ENCODE data around the gene ACOT11. TPM values are rescaled to one million over a fixed set of nuclear protein-coding genes. Genes with fewer than 3 reads are reported as not detected.
"Not testable (repeated sequence)": the region's sequence is repeated elsewhere in the genome, so short reads cannot be mapped to it uniquely, and the experiment has no call there.

The ACOT11 gene
- total RNA-seq, 2 donors from 2014 or later = 0.67 to 0.78 TPM

DNA sequence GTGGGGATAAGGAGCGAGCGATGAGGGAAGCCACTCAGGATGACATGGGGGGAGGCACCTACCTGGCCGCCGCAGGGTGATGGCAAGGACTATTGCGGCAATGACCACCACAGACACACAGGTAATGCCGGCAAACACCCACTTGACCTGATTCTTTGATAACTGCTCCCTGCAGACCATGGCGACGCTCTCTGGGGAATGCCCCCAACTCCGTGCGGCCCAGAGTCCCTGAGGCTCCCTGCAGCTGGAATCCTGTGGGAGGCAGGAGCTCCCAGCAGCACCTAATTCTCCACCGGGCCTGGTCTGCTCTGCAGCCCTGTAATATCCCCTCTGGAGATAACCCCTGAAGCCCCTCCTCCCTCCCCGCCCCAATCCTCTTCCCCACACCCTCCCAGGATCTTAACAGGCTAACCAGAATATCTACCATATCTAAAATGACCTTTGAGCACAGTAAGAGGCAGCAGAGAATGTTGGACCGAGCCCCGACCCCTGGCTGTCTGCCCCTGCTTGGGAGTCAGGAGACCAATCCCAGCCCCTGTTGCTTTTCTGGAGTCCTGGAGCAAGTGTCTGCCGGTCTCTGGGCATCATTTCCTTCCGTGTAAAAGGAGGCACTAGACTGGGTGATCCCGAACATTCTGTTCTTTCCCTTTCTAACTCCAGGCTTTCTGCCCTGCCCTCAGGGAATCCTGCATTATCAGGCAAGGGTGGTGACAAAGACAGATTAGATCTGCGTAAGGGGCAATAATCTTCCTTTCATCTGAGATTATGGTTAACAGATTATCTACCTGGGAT, 75.4 kb downstream of the ACOT11 start, which contains the start of gene FAM151A:
TSS of gene FAM151A (minus strand) at position 310 of the 792 bp plus-strand sequence. CDS start at position 180, 130 bp downstream.
- ATAC-seq (no peak), DNase-seq (no peak)
- Mint-ChIP-seq H3K27ac (no peak within 1 kb of the TSS), H3K36me3 (ENCODE audit: low read depth) (peaks cover 5% of the 10 kb centered on the region), H3K4me1 (peaks cover 2% of the 10 kb centered on the region), H3K27me3 (peaks cover 20% of the 10 kb centered on the region), H3K4me3 (no peak within 1 kb of the TSS)
- H3K9me3 ChIP-seq (ENCODE audit: control insufficient read depth, low read length, poor library complexity, severe bottlenecking) = no peaks in the 10 kb centered on the region

- no peaks in the 10 kb centered on the region for H3K9me3 ChIP-seq (ENCODE audit: control insufficient read depth, low read length, poor library complexity, severe bottlenecking)
- H3K4me1 Mint-ChIP-seq = peaks cover 2% of the 10 kb centered on the region
- peak overlapping the region; percentile 43 for H3K27ac Mint-ChIP-seq
- H3K4me3 Mint-ChIP-seq = no peak overlapping the region
- peaks cover 5% of the 10 kb centered on the region for H3K36me3 Mint-ChIP-seq (ENCODE audit: low read depth)
- ATAC-seq (no peak), DNase-seq (no peak)
- peaks cover 18% of the 10 kb centered on the region for H3K27me3 Mint-ChIP-seq
These were observed 76.7 kb downstream of the ACOT11 start for GRCh38 chr1:54624466-54625464.

DNA sequence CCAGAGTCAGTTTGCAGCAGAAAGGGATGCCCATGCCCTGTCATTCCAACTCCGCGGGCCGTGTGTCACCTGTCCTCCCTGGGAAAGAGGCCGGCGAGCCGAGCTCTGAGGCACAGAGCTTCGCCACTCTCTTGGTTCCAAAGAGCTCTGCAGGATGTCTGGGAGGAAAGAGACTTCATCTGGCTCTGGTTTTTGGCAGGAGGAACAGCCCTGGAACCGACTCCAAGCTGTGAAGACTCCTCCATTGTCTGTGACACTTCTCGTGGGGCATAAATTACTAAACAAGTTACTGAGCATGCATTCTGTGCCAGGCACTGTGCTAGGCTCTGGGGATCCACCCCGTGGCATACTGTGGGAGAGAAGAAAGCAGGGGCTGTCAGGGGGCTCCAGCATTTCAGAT, 79.2 kb downstream of the ACOT11 start:
- Mint-ChIP-seq H3K27me3 (peaks cover 33% of the 10 kb centered on the region), H3K4me3 (no peak overlapping the region), H3K27ac (no peak overlapping the region), H3K4me1 (peaks cover 2% of the 10 kb centered on the region), H3K36me3 (ENCODE audit: low read depth) (peaks cover 5% of the 10 kb centered on the region)
- DNase-seq = no peak
- no peaks in the 10 kb centered on the region for H3K9me3 ChIP-seq (ENCODE audit: control insufficient read depth, low read length, poor library complexity, severe bottlenecking)
- ATAC-seq = no peak

DNA sequence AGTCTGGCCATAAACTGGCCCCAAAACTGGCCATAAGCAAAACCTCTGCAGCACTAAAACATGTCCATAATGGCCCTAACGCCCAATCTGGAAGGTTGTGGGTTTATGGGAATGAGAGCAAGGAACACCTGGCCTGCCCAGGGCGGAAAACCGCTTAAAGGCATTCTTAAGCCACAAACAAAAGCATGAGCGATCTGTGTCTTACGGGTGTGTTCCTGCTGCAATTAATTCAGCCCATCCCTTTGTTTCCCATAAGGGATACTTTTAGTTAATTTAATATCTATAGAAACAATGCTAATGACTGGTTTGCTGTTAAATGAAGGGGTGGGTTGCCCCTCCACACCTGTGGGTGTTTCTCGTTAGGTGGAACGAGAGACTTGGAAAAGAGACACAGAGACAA, 87.8 kb downstream of the ACOT11 start:
- not testable (repeated sequence) for H3K4me3 Mint-ChIP-seq; DNase-seq; H3K36me3 Mint-ChIP-seq (ENCODE audit: low read depth); H3K9me3 ChIP-seq (ENCODE audit: control insufficient read depth, low read length, poor library complexity, severe bottlenecking); H3K27ac Mint-ChIP-seq; H3K4me1 Mint-ChIP-seq; ATAC-seq
- peaks cover 52% of the 10 kb centered on the region for H3K27me3 Mint-ChIP-seq

DNA sequence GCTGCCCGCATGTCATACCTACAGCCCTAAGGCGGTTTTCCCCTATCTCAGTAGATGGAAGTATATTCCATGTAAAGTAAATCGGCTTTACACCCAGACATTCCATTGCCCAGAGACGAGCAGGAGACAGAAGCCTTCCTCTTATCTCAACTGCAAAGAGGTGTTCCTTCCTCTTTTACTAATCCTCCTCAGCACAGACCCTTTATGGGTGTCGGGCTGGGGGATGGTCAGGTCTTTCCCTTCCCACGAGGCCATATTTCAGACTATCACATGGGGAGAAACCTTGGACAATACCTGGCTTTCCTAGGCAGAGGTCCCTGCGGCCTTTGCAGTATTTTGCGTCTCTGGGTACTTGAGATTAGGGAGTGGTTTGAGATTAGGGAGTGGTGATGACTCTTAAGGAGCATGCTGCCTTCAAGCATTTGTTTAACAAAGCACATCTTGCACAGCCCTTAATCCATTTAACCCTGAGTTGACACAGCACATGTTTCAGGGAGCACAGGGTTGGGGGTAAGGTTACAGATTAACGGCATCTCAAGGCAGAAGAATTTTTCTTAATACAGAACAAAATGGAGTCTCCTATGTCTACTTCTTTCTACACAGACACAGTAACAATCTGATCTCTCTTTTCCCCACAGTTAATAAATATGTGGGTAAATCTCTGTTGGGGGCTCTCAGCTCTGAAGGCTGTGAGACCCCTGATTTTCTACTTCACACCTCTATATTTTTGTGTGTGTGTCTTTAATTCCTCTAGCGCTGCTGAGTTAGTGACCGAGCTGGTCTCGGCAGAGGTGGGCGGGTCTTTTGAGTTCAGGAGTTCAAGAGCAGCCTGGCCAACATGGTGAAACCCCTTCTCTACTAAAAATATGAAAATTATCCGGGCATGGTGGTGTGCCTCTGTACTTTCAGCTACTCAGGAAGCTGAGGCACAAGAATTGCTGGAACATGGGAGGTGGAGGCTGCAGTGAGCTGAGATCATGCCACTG, 88.7 kb downstream of the ACOT11 start:
- not testable (repeated sequence) for H3K4me3 Mint-ChIP-seq; DNase-seq; H3K27ac Mint-ChIP-seq; H3K36me3 Mint-ChIP-seq (ENCODE audit: low read depth); H3K9me3 ChIP-seq (ENCODE audit: control insufficient read depth, low read length, poor library complexity, severe bottlenecking); H3K4me1 Mint-ChIP-seq; ATAC-seq
- peaks cover 43% of the 10 kb centered on the region for H3K27me3 Mint-ChIP-seq

DNA sequence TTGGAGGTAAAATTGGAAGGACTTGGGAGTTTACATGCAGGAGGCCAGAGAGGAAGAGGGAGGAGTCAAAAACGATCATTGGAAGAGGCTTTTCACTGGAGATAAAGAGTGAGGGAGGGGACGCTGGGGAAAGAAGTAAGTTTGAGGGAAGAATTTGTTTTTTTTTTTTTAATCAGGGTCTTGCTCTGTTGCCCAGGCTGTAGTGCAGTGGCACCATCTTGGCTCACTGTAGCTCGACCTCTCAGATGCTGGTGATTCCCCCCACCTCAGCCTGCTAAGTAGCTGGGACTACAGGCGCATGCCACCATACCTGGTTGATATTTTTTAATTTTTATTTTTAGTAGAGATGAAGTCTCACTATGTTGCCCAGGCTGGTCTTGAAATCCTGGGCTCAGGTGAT, 92.3 kb downstream of the ACOT11 start:
- H3K4me1 Mint-ChIP-seq = no peaks in the 10 kb centered on the region
- H3K4me3 Mint-ChIP-seq = no peak overlapping the region
- H3K9me3 ChIP-seq (ENCODE audit: control insufficient read depth, low read length, poor library complexity, severe bottlenecking) = no peaks in the 10 kb centered on the region
- H3K27ac Mint-ChIP-seq = no peak overlapping the region
- DNase-seq = no peak
- H3K27me3 Mint-ChIP-seq = peaks cover 21% of the 10 kb centered on the region
- H3K36me3 Mint-ChIP-seq (ENCODE audit: low read depth) = no peaks in the 10 kb centered on the region
- ATAC-seq = no peak

DNA sequence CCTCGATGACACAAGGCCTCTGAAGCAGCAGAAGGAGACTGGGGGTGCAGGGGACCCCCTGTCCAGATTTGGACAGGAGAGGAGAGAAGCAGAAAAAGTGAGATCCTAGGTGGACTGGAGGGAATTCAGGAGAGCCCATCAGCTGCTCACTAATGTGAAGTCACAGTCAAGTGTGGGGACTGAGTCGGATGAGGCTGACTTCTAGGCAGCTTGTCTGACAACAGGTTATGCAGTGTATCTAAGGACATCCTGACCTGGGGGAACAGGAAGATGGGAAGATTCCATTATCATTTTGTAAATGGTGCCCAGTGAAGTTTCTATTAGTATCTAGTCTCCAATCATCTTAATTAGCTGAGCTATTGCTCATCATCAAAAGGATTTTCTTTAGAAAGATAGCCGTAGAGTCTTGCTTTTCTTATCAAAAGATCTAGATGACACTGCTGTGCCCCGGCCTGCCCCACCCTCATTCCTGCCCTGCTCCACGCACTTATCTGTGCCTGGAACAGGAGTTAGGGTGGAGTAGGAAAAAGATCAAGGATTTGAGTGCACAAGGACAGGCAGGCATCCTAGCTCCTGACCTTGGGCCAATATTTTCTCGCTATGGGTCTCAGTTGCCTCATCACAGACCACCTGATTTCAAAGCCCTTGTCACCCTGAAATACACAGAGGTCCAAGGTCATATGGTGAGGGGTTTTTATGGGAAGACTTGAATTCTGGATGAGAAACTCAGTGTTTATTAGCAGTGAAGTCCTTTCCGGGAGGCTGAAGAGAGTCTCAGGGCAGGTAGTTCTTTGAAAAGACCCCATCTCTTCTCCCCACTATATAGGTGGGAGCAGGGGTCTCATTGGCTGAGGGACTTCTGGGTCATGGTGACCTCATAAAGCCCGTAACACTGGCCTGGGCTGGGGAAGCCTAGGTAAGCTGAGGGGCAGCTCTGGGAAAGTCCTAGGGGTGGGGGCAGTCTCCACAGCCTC, 93.1 kb downstream of the ACOT11 start, which contains the start of gene MROH7:
TSS of gene MROH7 (plus strand) at position 924 of the 974 bp plus-strand sequence. CDS start 11,141 bp downstream, outside the sequence.
- ATAC-seq (no peak), DNase-seq (no peak)
- no peaks in the 10 kb centered on the region for H3K9me3 ChIP-seq (ENCODE audit: control insufficient read depth, low read length, poor library complexity, severe bottlenecking)
- no peaks in the 10 kb centered on the region for H3K4me1 Mint-ChIP-seq
- H3K27me3 Mint-ChIP-seq = peaks cover 19% of the 10 kb centered on the region
- no peaks in the 10 kb centered on the region for H3K36me3 Mint-ChIP-seq (ENCODE audit: low read depth)
- H3K4me3 Mint-ChIP-seq = no peak within 1 kb of the TSS
- H3K27ac Mint-ChIP-seq = no peak within 1 kb of the TSS

DNA sequence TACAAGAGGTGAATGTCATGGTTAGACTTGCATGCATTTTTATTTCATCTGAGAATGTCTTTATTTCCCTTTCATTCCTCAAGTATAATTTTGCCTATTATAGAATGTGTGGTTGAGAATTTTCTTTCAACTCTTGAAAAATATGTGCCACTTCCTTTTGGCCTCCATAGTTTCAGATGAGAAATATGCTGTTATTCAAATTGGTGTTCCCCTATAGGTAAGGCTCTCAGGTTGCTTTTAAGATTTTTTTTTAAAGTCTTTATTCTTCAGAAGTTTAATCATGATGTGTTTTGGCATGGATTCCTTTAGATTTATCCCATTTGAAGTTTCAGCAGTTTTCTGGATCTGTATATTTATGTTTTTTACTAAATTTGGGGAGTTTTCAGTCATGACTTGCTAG, 95.7 kb downstream of the ACOT11 start:
- no peaks in the 10 kb centered on the region for H3K9me3 ChIP-seq (ENCODE audit: control insufficient read depth, low read length, poor library complexity, severe bottlenecking)
- ATAC-seq = no peak
- no peak overlapping the region for H3K27ac Mint-ChIP-seq
- peaks cover 13% of the 10 kb centered on the region for H3K27me3 Mint-ChIP-seq
- no peak for DNase-seq
- no peak overlapping the region for H3K4me3 Mint-ChIP-seq
- H3K4me1 Mint-ChIP-seq = peaks cover 2% of the 10 kb centered on the region
- H3K36me3 Mint-ChIP-seq (ENCODE audit: low read depth) = no peaks in the 10 kb centered on the region

DNA sequence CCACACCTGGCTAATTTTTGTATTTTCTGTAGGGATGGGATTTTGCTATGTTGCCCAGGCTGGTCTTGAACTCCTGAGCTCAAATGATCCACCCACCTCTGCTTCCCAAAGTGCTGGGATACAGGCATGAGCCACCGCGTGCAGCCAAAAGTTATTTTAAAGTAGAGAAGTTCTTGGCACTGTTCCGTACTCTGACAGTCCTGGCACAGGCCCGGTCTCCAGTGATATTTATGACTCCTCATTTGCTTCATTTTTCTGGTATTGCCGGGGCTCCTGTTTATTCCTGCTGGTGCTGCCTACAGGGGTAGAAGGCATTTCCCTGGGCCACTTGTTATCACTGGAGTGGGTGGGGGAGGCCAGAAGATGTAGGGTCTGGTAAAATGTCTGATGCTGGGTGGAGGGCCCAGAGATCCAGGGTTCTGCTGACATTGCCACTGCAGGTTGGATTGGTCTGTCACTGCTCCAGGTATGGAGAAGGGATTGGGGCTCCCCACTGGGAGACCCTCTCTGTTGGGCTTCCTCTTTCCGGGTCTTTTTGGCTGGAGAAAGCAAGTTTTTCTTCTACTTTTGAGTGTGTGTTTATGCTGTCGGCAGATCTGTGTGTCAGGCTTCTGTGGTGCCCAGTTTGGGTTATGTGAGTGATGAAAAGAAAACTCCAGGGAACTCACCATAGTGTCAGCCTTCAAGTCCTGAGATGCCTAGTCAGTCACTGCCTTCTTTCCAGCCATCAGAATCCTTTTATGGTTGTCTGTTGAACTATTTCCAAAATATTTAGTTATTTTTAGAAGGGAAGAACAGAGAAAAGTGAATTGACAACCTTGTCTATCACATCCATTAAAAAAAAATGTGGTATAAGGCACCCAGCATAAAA, 98.0 kb downstream of the ACOT11 start:
- Mint-ChIP-seq H3K4me3 (no peak overlapping the region), H3K27me3 (peaks cover 23% of the 10 kb centered on the region), H3K36me3 (ENCODE audit: low read depth) (peaks cover 6% of the 10 kb centered on the region), H3K27ac (no peak overlapping the region), H3K4me1 (peaks cover 5% of the 10 kb centered on the region)
- DNase-seq (no peak), ATAC-seq (no peak)
- no peaks in the 10 kb centered on the region for H3K9me3 ChIP-seq (ENCODE audit: control insufficient read depth, low read length, poor library complexity, severe bottlenecking)

DNA sequence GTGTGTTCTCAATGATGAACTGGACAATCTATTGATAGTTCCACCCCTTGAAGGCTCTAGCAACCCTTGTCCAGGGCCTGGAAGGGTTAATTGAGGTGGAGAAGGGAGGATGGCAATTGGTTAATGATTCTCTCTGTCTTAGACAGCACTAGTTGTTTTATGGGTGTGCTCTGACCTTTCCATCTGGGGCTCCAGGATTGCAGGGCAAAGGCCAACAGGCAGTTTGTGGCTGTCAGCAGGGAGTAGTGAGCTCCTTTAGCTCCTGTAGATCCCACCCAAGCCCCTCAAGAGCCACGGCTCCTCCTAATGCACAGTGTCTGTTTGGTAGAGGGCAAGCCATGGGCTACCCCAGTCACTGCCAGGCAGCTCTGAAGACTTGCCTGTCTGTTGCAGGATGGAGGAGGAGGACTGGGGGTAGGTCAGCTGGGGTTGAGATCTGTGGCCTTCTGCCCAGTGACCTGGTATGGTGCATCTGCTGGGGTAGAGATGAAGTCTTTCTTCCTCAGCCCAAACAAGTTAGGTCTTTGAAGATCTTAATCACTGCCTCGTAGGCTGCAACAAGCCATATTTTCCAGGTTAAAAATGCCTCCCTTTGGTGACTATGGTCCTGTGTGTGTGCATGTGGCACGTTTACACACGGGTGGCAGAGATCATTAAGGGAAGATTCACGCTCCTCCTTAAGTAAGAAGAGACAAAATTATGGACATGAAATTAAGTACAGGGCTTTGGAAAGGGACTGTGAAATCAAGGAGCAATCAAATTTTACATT, 101.3 kb downstream of the ACOT11 start:
- H3K27me3 Mint-ChIP-seq = peaks cover 36% of the 10 kb centered on the region
- peaks cover 7% of the 10 kb centered on the region for H3K36me3 Mint-ChIP-seq (ENCODE audit: low read depth)
- no peaks in the 10 kb centered on the region for H3K9me3 ChIP-seq (ENCODE audit: control insufficient read depth, low read length, poor library complexity, severe bottlenecking)
- DNase-seq (no peak), ATAC-seq (no peak)
- H3K4me3 Mint-ChIP-seq = no peak overlapping the region
- peaks cover 5% of the 10 kb centered on the region for H3K4me1 Mint-ChIP-seq
- H3K27ac Mint-ChIP-seq = no peak overlapping the region

Measured in T-helper 17 cell (primary cell).